ENCODE data around the gene PLD4. TPM values are rescaled to one million over a fixed set of nuclear protein-coding genes. Genes with fewer than 3 reads are reported as not detected.

The PLD4 gene
- total and polyA plus RNA-seq, 9 of the 15 experiments (the other 6 are each of a cell fraction or from before 2014, with no cell fraction given): 0.18 to 0.24 TPM; not detected in 7

DNA sequence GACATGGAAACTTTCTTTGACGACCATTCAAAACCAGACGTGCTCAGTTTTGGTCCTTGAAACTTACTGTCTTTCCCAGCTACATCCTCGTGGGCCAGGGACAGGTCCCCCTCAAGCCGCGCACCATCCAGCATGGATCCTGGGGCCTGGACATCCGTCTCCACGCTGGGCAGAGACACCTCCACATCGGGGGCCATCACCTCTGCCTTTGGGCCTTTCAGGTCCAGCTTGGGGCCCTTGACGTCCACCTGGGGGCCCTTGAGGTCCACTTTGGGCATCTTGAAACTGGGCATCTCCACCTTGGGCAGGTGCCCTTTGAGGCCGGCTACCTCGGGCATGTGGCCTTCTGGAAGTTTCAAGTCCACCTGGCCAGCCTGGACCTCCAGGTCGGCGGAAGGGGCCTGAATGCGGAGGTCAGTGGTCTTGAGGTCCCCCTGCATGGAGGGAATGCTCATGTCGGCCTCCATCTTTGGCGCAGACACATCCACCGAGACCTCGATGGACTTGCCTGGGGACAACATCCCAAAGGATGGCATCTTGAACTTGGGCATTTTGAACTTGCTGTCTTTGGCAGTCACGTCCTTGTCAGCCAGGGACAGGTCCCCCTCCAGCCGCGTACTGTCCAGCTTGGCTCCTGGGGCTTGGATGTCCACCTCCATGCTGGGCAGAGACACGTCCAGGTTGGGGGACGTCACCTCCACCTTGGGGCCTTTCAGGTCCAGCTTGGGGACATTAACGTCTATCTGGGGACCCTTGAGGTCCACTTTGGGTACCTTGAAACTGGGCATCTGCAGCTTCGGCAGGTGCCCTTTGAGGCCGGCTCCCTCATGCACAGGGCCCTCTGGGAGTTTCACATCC lies 17.1 kb downstream of the PLD4 start:
- DNase-seq (ENCODE audit: extremely low read depth in 1 of 4, low spot score in 3 of 4) (no peak), ATAC-seq (no peak), FAIRE-seq (no peak)
- Histone ChIP-seq H3K9ac (ENCODE audit: insufficient read depth in 1 of 2, low read depth in 2 of 2, low read length in 2 of 2) (no peak overlapping the region), H3K36me3 (ENCODE audit: control insufficient read depth, insufficient read depth, low read length) (no peaks in the 10 kb centered on the region), H3K9me1 (ENCODE audit: control insufficient read depth, insufficient read depth, low read length) (no peaks in the 10 kb centered on the region), H3K4me1 (replicated peaks in 1 of 2; ENCODE audit: control insufficient read depth in 2 of 2, insufficient read depth in 2 of 2, low read length in 2 of 2) (no peaks in the 10 kb centered on the region; a peak in 1 of 5 replicates), H3K4me2 (ENCODE audit: insufficient read depth, low read length) (no peak overlapping the region), H4K20me1 (replicated peaks; ENCODE audit: control insufficient read depth, insufficient read depth, low read length) (no peaks in the 10 kb centered on the region; the same call in 1 of the 2 replicates), H3K4me3 (no peak overlapping the region), H3K27me3 (ENCODE audit: control insufficient read depth in 2 of 2, insufficient read depth in 2 of 2, low read length in 2 of 2) (peaks cover 5 to 53% of the 10 kb centered on the region in 2 experiments; a peak in 4 of 5 replicates), H2AFZ (ENCODE audit: low read depth, low read length) (no peak overlapping the region), H3K27ac (ENCODE audit: extremely low read depth, low read depth, low read length) (no peak overlapping the region), H3K9me3 (replicated peaks; ENCODE audit: control insufficient read depth, insufficient read depth, low read depth, low read length) (no peaks in the 10 kb centered on the region), H3K79me2 (ENCODE audit: control insufficient read depth, insufficient read depth, low read length) (no peaks in the 10 kb centered on the region)
- ChIA-PET CTCF (ENCODE audit: low intra/inter-chr PET ratio) (no interaction called here), POLR2A (interaction anchor here (0.6 kb wide), 1 partner anchor 235 kb away, joined by 3 read pairs; no protein-coding TSS in a partner anchor)
- 18% methylated on average over 21 of the region's 26 CpGs for WGBS (ENCODE audit: insufficient coverage, low coverage, missing lambda C conversion rate)
- in situ Hi-C loops (cut with MboI): no loop called here
- BruUV-seq (replicated peaks): no TSS peak
- intact Hi-C loops (cut with micrococcal nuclease): no loop called here
- TF ChIP-seq SP2 (IDR thresholded peaks at IDR 0.05; ENCODE audit: extremely low read depth, low read depth, low read length, poor library complexity, severe bottlenecking): no peak
- no peak for TF ChIP-seq ZSCAN32 (CRISPR knock-in tag; IDR thresholded peaks at IDR 0.05)
- TF ChIP-seq, protein P1, sequence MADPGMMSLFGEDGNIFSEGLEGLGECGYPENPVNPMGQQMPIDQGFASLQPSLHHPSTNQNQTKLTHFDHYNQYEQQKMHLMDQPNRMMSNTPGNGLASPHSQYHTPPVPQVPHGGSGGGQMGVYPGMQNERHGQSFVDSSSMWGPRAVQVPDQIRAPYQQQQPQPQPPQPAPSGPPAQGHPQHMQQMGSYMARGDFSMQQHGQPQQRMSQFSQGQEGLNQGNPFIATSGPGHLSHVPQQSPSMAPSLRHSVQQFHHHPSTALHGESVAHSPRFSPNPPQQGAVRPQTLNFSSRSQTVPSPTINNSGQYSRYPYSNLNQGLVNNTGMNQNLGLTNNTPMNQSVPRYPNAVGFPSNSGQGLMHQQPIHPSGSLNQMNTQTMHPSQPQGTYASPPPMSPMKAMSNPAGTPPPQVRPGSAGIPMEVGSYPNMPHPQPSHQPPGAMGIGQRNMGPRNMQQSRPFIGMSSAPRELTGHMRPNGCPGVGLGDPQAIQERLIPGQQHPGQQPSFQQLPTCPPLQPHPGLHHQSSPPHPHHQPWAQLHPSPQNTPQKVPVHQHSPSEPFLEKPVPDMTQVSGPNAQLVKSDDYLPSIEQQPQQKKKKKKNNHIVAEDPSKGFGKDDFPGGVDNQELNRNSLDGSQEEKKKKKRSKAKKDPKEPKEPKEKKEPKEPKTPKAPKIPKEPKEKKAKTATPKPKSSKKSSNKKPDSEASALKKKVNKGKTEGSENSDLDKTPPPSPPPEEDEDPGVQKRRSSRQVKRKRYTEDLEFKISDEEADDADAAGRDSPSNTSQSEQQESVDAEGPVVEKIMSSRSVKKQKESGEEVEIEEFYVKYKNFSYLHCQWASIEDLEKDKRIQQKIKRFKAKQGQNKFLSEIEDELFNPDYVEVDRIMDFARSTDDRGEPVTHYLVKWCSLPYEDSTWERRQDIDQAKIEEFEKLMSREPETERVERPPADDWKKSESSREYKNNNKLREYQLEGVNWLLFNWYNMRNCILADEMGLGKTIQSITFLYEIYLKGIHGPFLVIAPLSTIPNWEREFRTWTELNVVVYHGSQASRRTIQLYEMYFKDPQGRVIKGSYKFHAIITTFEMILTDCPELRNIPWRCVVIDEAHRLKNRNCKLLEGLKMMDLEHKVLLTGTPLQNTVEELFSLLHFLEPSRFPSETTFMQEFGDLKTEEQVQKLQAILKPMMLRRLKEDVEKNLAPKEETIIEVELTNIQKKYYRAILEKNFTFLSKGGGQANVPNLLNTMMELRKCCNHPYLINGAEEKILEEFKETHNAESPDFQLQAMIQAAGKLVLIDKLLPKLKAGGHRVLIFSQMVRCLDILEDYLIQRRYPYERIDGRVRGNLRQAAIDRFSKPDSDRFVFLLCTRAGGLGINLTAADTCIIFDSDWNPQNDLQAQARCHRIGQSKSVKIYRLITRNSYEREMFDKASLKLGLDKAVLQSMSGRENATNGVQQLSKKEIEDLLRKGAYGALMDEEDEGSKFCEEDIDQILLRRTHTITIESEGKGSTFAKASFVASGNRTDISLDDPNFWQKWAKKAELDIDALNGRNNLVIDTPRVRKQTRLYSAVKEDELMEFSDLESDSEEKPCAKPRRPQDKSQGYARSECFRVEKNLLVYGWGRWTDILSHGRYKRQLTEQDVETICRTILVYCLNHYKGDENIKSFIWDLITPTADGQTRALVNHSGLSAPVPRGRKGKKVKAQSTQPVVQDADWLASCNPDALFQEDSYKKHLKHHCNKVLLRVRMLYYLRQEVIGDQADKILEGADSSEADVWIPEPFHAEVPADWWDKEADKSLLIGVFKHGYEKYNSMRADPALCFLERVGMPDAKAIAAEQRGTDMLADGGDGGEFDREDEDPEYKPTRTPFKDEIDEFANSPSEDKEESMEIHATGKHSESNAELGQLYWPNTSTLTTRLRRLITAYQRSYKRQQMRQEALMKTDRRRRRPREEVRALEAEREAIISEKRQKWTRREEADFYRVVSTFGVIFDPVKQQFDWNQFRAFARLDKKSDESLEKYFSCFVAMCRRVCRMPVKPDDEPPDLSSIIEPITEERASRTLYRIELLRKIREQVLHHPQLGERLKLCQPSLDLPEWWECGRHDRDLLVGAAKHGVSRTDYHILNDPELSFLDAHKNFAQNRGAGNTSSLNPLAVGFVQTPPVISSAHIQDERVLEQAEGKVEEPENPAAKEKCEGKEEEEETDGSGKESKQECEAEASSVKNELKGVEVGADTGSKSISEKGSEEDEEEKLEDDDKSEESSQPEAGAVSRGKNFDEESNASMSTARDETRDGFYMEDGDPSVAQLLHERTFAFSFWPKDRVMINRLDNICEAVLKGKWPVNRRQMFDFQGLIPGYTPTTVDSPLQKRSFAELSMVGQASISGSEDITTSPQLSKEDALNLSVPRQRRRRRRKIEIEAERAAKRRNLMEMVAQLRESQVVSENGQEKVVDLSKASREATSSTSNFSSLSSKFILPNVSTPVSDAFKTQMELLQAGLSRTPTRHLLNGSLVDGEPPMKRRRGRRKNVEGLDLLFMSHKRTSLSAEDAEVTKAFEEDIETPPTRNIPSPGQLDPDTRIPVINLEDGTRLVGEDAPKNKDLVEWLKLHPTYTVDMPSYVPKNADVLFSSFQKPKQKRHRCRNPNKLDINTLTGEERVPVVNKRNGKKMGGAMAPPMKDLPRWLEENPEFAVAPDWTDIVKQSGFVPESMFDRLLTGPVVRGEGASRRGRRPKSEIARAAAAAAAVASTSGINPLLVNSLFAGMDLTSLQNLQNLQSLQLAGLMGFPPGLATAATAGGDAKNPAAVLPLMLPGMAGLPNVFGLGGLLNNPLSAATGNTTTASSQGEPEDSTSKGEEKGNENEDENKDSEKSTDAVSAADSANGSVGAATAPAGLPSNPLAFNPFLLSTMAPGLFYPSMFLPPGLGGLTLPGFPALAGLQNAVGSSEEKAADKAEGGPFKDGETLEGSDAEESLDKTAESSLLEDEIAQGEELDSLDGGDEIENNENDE (IDR thresholded peaks at IDR 0.05; ENCODE audit: low read depth, low read length): no peak
- no peak for TF ChIP-seq SIN3B (IDR thresholded peaks at IDR 0.05; ENCODE audit: low read depth)
- no peak for TF ChIP-seq ELF1 (tag; IDR thresholded peaks at IDR 0.05)
- no peak for TF ChIP-seq ZNF239 (CRISPR knock-in tag; IDR thresholded peaks at IDR 0.05)
- TF ChIP-seq ZNF197 (CRISPR knock-in tag; IDR thresholded peaks at IDR 0.05; ENCODE audit: low read depth): no peak
- no peak for TF ChIP-seq ZBTB1 (CRISPR knock-in tag; IDR thresholded peaks at IDR 0.05; ENCODE audit: borderline replicate concordance, low read depth)
- no peak for TF ChIP-seq FOXA1 (IDR thresholded peaks at IDR 0.05; ENCODE audit: borderline replicate concordance)
- no peak for TF ChIP-seq PHF21A (IDR thresholded peaks at IDR 0.05; ENCODE audit: borderline replicate concordance, low read depth)
- TF ChIP-seq KAT8 (IDR thresholded peaks at IDR 0.05; ENCODE audit: low read depth): no peak
